Measurements from ENCODE around the gene FAM149A. TPM values are rescaled to one million over a fixed set of nuclear protein-coding genes. Genes with fewer than 3 reads are reported as not detected.
A peak's percentile ranks its signal among the peaks of the same experiment; 100 is the strongest.

FAM149A gene
- total RNA-seq, 1 donor from 2014 or later = 9.8 TPM

DNA sequence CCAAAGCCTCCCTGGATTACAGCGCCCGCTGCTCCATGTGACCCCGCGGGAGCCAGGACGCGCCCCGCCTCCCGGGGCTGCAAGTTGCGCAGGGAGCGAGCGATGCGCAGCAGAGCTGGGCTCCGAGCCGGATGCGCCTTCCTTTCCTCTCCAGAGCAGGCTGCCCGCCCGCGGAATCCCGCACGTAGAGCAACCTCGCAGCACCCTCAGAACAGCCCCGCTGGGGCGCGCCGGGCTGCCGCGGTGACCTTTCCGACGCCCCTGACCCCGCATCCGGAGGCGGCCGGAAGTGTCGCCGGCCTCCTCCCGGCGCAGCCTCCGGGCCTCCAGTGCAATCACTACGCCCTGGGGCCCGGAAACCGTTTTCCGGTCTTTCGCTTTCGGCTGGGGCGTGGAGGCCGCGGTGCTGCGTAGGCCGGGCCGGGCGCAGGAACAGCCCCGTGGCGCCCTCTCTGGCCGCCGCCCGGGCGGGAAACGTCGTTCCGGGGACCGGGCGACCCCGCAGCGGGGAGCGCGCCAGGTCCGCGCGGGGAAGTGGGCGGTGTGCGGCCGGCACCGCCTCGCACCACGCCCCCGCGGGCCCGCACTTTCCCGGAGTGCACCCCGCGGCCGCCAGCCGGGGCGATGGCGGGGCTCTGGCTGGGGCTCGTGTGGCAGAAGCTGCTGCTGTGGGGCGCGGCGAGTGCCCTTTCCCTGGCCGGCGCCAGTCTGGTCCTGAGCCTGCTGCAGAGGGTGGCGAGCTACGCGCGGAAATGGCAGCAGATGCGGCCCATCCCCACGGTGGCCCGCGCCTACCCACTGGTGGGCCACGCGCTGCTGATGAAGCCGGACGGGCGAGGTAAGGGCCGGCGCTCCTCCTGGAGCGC is 86.9 kb downstream of the FAM149A start, which contains the start of gene CYP4V2:
Gene CYP4V2, plus strand, starts transcription at position 368 of the 866 bp plus-strand sequence. Its CDS starts 257 bp downstream, at position 625.
- no peak for TF ChIP-seq POLR2A (IDR thresholded peaks at IDR 0.05)
- peak; percentile 8 to 88 for TF ChIP-seq POLR2AphosphoS5 (IDR thresholded peaks at IDR 0.05; ENCODE audit: insufficient read depth in 1 of 2, low read depth in 1 of 2)
- intact Hi-C loops (cut with DNase I) = no loop called here
- H3K27me3 ChIP-seq = no peaks in the 10 kb centered on the region
- peaks cover 35% of the 10 kb centered on the region for H3K4me1 ChIP-seq
- H3K27ac ChIP-seq = peak within 1 kb of the TSS; percentile 86
- H3K36me3 ChIP-seq = peaks cover 0 to 3% of the 10 kb centered on the region in 2 donors
- no peaks in the 10 kb centered on the region for H3K9me3 ChIP-seq
- peak within 1 kb of the TSS; percentile 63 to 95 for H3K4me3 ChIP-seq
- DNase-seq (ENCODE audit: extremely low spot score in 2 of 2) = no peak

DNA sequence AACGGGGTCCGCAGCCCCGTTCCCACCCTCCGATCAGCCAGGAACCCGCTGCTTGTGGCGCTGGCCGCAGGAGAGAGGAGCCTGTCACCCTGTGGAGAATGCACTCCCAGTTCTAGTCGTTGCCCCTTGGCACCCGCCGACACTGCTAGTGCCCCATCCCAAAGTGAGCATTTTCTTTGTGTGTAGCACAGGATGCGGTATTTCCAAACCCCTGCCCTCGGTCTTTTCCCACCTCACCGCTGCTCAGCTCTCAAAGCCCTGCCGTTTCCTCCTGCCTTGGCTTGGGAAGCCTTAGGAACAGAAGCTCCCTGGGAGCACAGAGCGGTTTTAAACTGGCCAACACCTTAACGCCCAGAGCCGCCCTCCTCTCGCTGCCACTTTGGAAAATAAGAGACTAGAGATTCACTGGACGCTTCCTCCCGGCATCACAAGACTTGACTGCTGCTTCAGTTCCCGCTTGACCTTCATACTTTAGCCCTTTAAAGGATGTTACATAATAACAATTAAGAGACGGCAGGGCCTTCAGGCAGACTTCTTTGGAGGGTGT is 87.6 kb downstream of the FAM149A start:
- Histone ChIP-seq H3K4me1 (peaks cover 35% of the 10 kb centered on the region), H3K36me3 (peaks cover 0 to 9% of the 10 kb centered on the region in 2 donors), H3K27me3 (no peaks in the 10 kb centered on the region), H3K9me3 (no peaks in the 10 kb centered on the region), H3K27ac (peak overlapping the region; percentile 86), H3K4me3 (peak overlapping the region; percentile 63 to 95)
- intact Hi-C loops (cut with DNase I) = no loop called here
- TF ChIP-seq, protein P1, sequence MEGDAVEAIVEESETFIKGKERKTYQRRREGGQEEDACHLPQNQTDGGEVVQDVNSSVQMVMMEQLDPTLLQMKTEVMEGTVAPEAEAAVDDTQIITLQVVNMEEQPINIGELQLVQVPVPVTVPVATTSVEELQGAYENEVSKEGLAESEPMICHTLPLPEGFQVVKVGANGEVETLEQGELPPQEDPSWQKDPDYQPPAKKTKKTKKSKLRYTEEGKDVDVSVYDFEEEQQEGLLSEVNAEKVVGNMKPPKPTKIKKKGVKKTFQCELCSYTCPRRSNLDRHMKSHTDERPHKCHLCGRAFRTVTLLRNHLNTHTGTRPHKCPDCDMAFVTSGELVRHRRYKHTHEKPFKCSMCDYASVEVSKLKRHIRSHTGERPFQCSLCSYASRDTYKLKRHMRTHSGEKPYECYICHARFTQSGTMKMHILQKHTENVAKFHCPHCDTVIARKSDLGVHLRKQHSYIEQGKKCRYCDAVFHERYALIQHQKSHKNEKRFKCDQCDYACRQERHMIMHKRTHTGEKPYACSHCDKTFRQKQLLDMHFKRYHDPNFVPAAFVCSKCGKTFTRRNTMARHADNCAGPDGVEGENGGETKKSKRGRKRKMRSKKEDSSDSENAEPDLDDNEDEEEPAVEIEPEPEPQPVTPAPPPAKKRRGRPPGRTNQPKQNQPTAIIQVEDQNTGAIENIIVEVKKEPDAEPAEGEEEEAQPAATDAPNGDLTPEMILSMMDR (IDR thresholded peaks at IDR 0.05) = no peak
- peak; percentile 53 to 58 for TF ChIP-seq POLR2AphosphoS5 (IDR thresholded peaks at IDR 0.05; ENCODE audit: insufficient read depth in 1 of 2, low read depth in 1 of 2)
- DNase-seq (ENCODE audit: extremely low spot score in 2 of 2) = no peak

DNA sequence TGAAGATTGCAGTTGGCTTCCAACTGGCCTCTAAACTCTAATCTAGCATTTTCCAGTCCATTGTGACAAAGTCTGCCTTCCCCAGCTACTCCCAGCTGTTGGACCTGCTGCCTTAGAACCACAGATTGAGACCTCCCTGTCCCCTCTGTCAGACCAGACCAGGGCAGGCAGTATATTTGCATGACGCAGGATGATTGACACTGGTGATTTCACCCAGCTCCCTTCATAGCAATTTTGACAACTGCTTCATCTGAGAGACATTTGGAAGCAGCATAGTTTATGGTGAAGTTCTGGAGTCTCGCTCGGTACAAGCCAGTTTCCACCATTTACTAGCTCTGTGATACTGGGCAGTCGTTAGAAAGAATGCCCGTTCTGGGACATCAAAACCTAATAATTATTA is 89.3 kb downstream of the FAM149A start:
- Histone ChIP-seq H3K27me3 (no peaks in the 10 kb centered on the region), H3K36me3 (peaks cover 0 to 9% of the 10 kb centered on the region in 2 donors), H3K27ac (no peak overlapping the region), H3K9me3 (no peaks in the 10 kb centered on the region), H3K4me1 (peaks cover 35% of the 10 kb centered on the region), H3K4me3 (no peak overlapping the region)
- DNase-seq (ENCODE audit: extremely low spot score in 2 of 2) = no peak
- intact Hi-C loops (cut with DNase I) = no loop called here
- TF ChIP-seq POLR2AphosphoS5 (IDR thresholded peaks at IDR 0.05; ENCODE audit: insufficient read depth in 1 of 2, low read depth in 1 of 2) = no peak
- no peak for TF ChIP-seq POLR2A (IDR thresholded peaks at IDR 0.05)
- TF ChIP-seq, protein P1 (IDR thresholded peaks at IDR 0.05) = no peak

DNA sequence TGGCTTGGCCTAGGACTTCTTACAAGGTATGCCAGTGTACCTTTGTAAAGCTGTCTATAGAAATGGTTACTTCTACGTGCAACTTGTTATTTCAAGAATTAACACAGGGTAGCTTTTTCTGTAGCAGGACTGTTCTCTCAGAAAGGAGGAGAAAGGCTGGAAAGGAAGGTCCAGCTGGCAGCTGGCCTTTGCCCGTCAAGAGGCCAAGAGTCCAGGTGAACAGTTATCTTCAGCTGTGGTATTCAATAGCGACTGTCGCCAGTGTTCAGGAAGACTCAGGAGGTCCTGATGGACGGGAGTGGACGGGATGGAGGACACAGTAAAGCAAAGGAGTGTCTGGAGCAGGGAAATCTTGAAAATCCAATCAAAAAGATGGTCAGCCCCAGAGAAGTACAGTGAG is 91.6 kb downstream of the FAM149A start:
- intact Hi-C loops (cut with DNase I) = no loop called here

DNA sequence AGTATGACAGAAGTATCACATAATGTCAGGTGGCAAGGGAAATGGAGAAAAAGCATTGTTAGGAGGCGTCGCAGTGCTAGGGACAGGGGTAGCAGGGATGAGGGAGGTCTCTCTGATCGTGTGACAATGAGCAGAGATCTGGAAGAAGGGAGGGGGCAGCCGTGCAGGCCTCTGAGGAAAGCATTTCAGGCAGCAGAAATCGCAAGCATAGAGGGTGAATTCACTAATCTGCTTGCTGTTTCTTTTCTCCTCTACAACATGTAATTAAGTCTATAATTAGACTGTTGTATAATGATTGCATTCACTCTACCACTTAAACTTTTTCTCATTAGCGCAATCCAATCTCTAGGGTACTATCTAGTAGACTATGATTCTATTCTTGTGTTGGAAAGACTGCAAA is 96.0 kb downstream of the FAM149A start:
- intact Hi-C loops (cut with DNase I) = no loop called here
- H3K27ac ChIP-seq = no peak overlapping the region

More for the DNA sequence above, 91.6 kb downstream of the FAM149A start:
- H3K36me3 ChIP-seq = peaks cover 0 to 9% of the 10 kb centered on the region in 2 donors
- H3K4me1 ChIP-seq = peaks cover 22% of the 10 kb centered on the region
- no peak overlapping the region for H3K4me3 ChIP-seq
- H3K27ac ChIP-seq = no peak overlapping the region
- DNase-seq (ENCODE audit: extremely low spot score in 2 of 2) = no peak
- no peaks in the 10 kb centered on the region for H3K9me3 ChIP-seq
- no peaks in the 10 kb centered on the region for H3K27me3 ChIP-seq
- TF ChIP-seq POLR2A (IDR thresholded peaks at IDR 0.05) (no peak), POLR2AphosphoS5 (IDR thresholded peaks at IDR 0.05; ENCODE audit: insufficient read depth in 1 of 2, low read depth in 1 of 2) (no peak)
- TF ChIP-seq, protein P1 (IDR thresholded peaks at IDR 0.05) = no peak

More for the DNA sequence above, 96.0 kb downstream of the FAM149A start:
- TF ChIP-seq, protein P1 (IDR thresholded peaks at IDR 0.05) = no peak
- TF ChIP-seq POLR2AphosphoS5 (IDR thresholded peaks at IDR 0.05; ENCODE audit: insufficient read depth in 1 of 2, low read depth in 1 of 2) = no peak
- no peak for TF ChIP-seq POLR2A (IDR thresholded peaks at IDR 0.05)
- Histone ChIP-seq H3K4me1 (no peaks in the 10 kb centered on the region), H3K9me3 (no peaks in the 10 kb centered on the region), H3K36me3 (peaks cover 0 to 7% of the 10 kb centered on the region in 2 donors), H3K4me3 (no peak overlapping the region), H3K27me3 (no peaks in the 10 kb centered on the region)
- DNase-seq (ENCODE audit: extremely low spot score in 2 of 2) = no peak
